GM23338 (cell line): ENCODE measurements around the gene MCM9. TPM values are rescaled to one million over a fixed set of nuclear protein-coding genes. Genes with fewer than 3 reads are reported as not detected.

Experiments
- ATAC-seq: fragments of 200-7000 bp; cut with Tn5 transposase; 3 replicates; pipeline ENCODE4 v1.9.1; 2020
- DNase-seq: peaks from one replicate; pipeline ENCODE4 v3.0.0-alpha.2; 2015; ENCODE audit warnings: low spot score
- H2AFZ ChIP-seq: fragments of 200-600 bp; sonication (generic); 2 replicates; pipeline ENCODE4 v1.8.0; 2016; ENCODE audit warnings: antibody characterized with exemption, mild to moderate bottlenecking, moderate library complexity
- H3F3A ChIP-seq: fragments of 200-600 bp; sonication (generic); replicated peaks from 2 replicates; pipeline ENCODE4 v1.8.0; 2017; ENCODE audit warnings: antibody characterized with exemption, mixed run types, low read depth
- H3K27ac ChIP-seq: fragments of 200-600 bp; sonication (generic); 2 replicates; pipeline ENCODE4 v1.6.1; 2016; ENCODE audit warnings: low read depth
- H3K27me3 ChIP-seq: fragments of 200-600 bp; sonication (generic); 2 replicates; pipeline ENCODE4 v1.8.0; 2016; ENCODE audit warnings: mild to moderate bottlenecking, mixed run types, moderate library complexity; ENCODE audit not compliant: insufficient read depth
- H3K36me3 ChIP-seq: fragments of 200-600 bp; sonication (generic); 2 replicates; pipeline ENCODE4 v1.8.0; 2016; ENCODE audit warnings: mild to moderate bottlenecking; ENCODE audit not compliant: insufficient read depth
- H3K4me1 ChIP-seq: fragments of 200-600 bp; sonication (generic); 2 replicates; pipeline ENCODE4 v1.8.0; 2016; ENCODE audit warnings: mild to moderate bottlenecking, moderate library complexity; ENCODE audit not compliant: insufficient read depth
- H3K4me2 ChIP-seq: fragments of 200-600 bp; sonication (generic); 2 replicates; pipeline ENCODE4 v1.7.1; 2017; ENCODE audit warnings: mixed run types
- H3K4me3 ChIP-seq: fragments of 200-600 bp; sonication (generic); 2 replicates; pipeline ENCODE4 v1.6.1; 2016; ENCODE audit warnings: mixed run types
- H3K79me2 ChIP-seq: fragments of 200-600 bp; sonication (generic); replicated peaks from 2 replicates; pipeline ENCODE4 v1.8.0; 2017; ENCODE audit warnings: mild to moderate bottlenecking; ENCODE audit not compliant: insufficient read depth
- H3K9me2 ChIP-seq: fragments of 200-600 bp; sonication (generic); 2 replicates; pipeline ENCODE4 v1.8.0; 2017; ENCODE audit not compliant: insufficient read depth
- H4K20me1 ChIP-seq: fragments of 200-600 bp; sonication (generic); replicated peaks from 2 replicates; pipeline ENCODE4 v1.8.0; 2017; ENCODE audit warnings: mild to moderate bottlenecking; ENCODE audit not compliant: insufficient read depth
- H3K27ac Mint-ChIP-seq: 2 replicates; pipeline ENCODE4 v1.8.0; 2020; ENCODE audit warnings: inconsistent platforms, mild to moderate bottlenecking, moderate library complexity, mixed read lengths
- H3K27me3 Mint-ChIP-seq: 3 replicates; pipeline ENCODE4 v1.8.0; 2022; ENCODE audit warnings: low read depth, mild to moderate bottlenecking, moderate library complexity, mixed read lengths, inconsistent platforms; ENCODE audit not compliant: insufficient read depth, poor library complexity
- H3K36me3 Mint-ChIP-seq: 3 replicates; pipeline ENCODE4 v1.8.0; 2021; ENCODE audit warnings: low read depth, mild to moderate bottlenecking, inconsistent platforms, moderate library complexity, mixed read lengths
- H3K4me1 Mint-ChIP-seq: 3 replicates; pipeline ENCODE4 v1.8.0; 2020; ENCODE audit warnings: mild to moderate bottlenecking, inconsistent platforms, mixed read lengths
- H3K4me3 Mint-ChIP-seq: 3 replicates; pipeline ENCODE4 v1.8.0; 2021; ENCODE audit warnings: moderate library complexity, mild to moderate bottlenecking, inconsistent platforms, mixed read lengths
- H3K9me3 Mint-ChIP-seq: 3 replicates; pipeline ENCODE4 v1.8.0; 2020; ENCODE audit warnings: moderate library complexity, mild to moderate bottlenecking, inconsistent platforms, mixed read lengths
- CREB1 ChIP-seq: fragments of 250-450 bp; sonication (Bioruptor Pico); IDR thresholded peaks from 2 replicates; pipeline ENCODE4 v1.5.0; 2020; ENCODE audit warnings: low read depth, mild to moderate bottlenecking, moderate library complexity
- CTCF ChIP-seq, 2 experiments: fragments of 200-600 bp in 1 of 2; sonication (generic) in 1 of 2; conservative IDR thresholded peaks; 2 replicates each; pipeline versions ENCODE4 v1.5.1 to v1.6.1; 2016 to 2017; ENCODE audit warnings: antibody characterized with exemption in 2 of 2, low read depth in 2 of 2, mild to moderate bottlenecking in 2 of 2, moderate library complexity in 1 of 2
- ETS1 ChIP-seq: IDR thresholded peaks from 2 replicates; pipeline ENCODE4 v1.6.1; 2016; ENCODE audit warnings: antibody characterized with exemption
- POLR2AphosphoS5 ChIP-seq: IDR thresholded peaks from 2 replicates; pipeline ENCODE4 v1.6.1; 2016; ENCODE audit warnings: antibody characterized with exemption, low read depth
- REST ChIP-seq: IDR thresholded peaks from one replicate; pipeline ENCODE4 v1.6.1; 2018; ENCODE audit warnings: antibody characterized with exemption; ENCODE audit not compliant: unreplicated experiment
- STAT1 ChIP-seq: IDR thresholded peaks from one replicate; pipeline ENCODE4 v1.6.1; 2016; ENCODE audit warnings: antibody characterized with exemption; ENCODE audit not compliant: unreplicated experiment
- ZNF114 ChIP-seq: fragments of 250-450 bp; sonication (Bioruptor Pico); IDR thresholded peaks from 2 replicates; pipeline ENCODE4 v1.5.0; 2020; ENCODE audit warnings: mild to moderate bottlenecking, moderate library complexity
- ZNF462 ChIP-seq: fragments of 250-450 bp; sonication (Bioruptor Pico); IDR thresholded peaks from 2 replicates; pipeline ENCODE4 v1.5.0; 2020; ENCODE audit warnings: mild to moderate bottlenecking, moderate library complexity
- polyA plus RNA-seq: library from polyadenylated mRNA; unstranded; fragments of >200 nt; fragmentation: Nextera tagmentation; extraction: Ambion mirVana; gene quantifications from 2 replicates; pipeline ENCODE4 v1.2.1, GENCODE V29; 2016
- total RNA-seq: library from RNA; depleted of rRNA; stranded (reverse); fragments of >200 nt; shearing (Covaris generic); gene quantifications from 2 replicates; pipeline ENCODE4 v1.2.3, GENCODE V29; 2014

Gene MCM9
- total and polyA plus RNA-seq, 2 experiments from 2014 or later, result 14.9 to 16.6 TPM

GRCh38 chr6:118789419-118789818 lies 145.5 kb downstream of the MCM9 start (continued):
- TF ChIP-seq REST (no peak), ZNF114 (CRISPR knock-in tag) (no peak), CREB1 (CRISPR knock-in tag) (no peak)

- no peak overlapping the region for H3K4me3 Mint-ChIP-seq
- Histone ChIP-seq H3K4me3 (no peak overlapping the region), H3K27me3 (no peaks in the 10 kb centered on the region), H3K36me3 (no peaks in the 10 kb centered on the region), H2AFZ (no peak overlapping the region), H3K79me2 (no peaks in the 10 kb centered on the region), H3K9me2 (no peaks in the 10 kb centered on the region), H3K27ac (no peak overlapping the region), H4K20me1 (no peaks in the 10 kb centered on the region), H3K4me2 (no peak overlapping the region), H3F3A (no peaks in the 10 kb centered on the region), H3K4me1 (no peaks in the 10 kb centered on the region)
- DNase-seq (no peak), ATAC-seq (no peak)
- no peaks in the 10 kb centered on the region for H3K36me3 Mint-ChIP-seq
- 0 out of 3 replicates have a peak, but pooled peaks cover 4% of the 10 kb centered on the region for H3K9me3 Mint-ChIP-seq
- no peak overlapping the region for H3K27ac Mint-ChIP-seq
- peaks cover 10% of the 10 kb centered on the region for H3K4me1 Mint-ChIP-seq
- H3K27me3 Mint-ChIP-seq, result peaks cover 2% of the 10 kb centered on the region
- TF ChIP-seq CREB1 (CRISPR knock-in tag) (no peak), CTCF (conservative IDR thresholded peaks at IDR 0.05; ENCODE audit: low read depth in 2 of 2) (no peak), ZNF462 (CRISPR knock-in tag) (no peak), ZNF114 (CRISPR knock-in tag) (no peak), POLR2AphosphoS5 (no peak), ETS1 (no peak), REST (no peak), STAT1 (no peak)
Measured at GRCh38 chr6:118788702-118789101, 146.3 kb downstream of the MCM9 start.
